Endothelial cell (in vitro differentiated cells): ENCODE data around the gene SCLY. TPM values are rescaled to one million over a fixed set of nuclear protein-coding genes. Genes with fewer than 3 reads are reported as not detected.

ENCODE experiments used
- DNase-seq: peaks from one replicate; pipeline ENCODE4 v3.0.0; 2021; ENCODE audit warnings: low spot score
- H3K27ac Mint-ChIP-seq: one replicate; pipeline ENCODE4 v1.8.0; 2021; ENCODE audit warnings: mixed read lengths, inconsistent platforms; ENCODE audit not compliant: unreplicated experiment
- H3K27me3 Mint-ChIP-seq: one replicate; pipeline ENCODE4 v1.8.0; 2021; ENCODE audit warnings: mild to moderate bottlenecking, moderate library complexity, mixed read lengths, inconsistent platforms; ENCODE audit not compliant: unreplicated experiment
- H3K36me3 Mint-ChIP-seq: one replicate; pipeline ENCODE4 v1.8.0; 2021; ENCODE audit warnings: mild to moderate bottlenecking, low read depth, mixed read lengths, inconsistent platforms; ENCODE audit not compliant: unreplicated experiment
- H3K4me1 Mint-ChIP-seq: one replicate; pipeline ENCODE4 v1.8.0; 2021; ENCODE audit warnings: mild to moderate bottlenecking, mixed read lengths, inconsistent platforms; ENCODE audit not compliant: unreplicated experiment
- H3K4me3 Mint-ChIP-seq: one replicate; pipeline ENCODE4 v1.8.0; 2021; ENCODE audit warnings: mild to moderate bottlenecking, mixed read lengths, inconsistent platforms; ENCODE audit not compliant: unreplicated experiment
- H3K9me3 Mint-ChIP-seq: one replicate; pipeline ENCODE4 v1.8.0; 2021; ENCODE audit warnings: mixed read lengths, inconsistent platforms; ENCODE audit not compliant: unreplicated experiment
- total RNA-seq: library from RNA; stranded (reverse); fragmentation: NEBNext Ultra II Directional; extraction: Animal tissue kit (Norgen Biotek cat#: 25700); gene quantifications from one replicate; pipeline ENCODE4 v1.2.1, GENCODE V29; 2021; ENCODE audit not compliant: unreplicated experiment
- TF ChIP-seq, protein P1 (sequence below): fragments of 200-600 bp; sonication (generic); IDR thresholded peaks from one replicate; pipeline ENCODE4 v1.5.0; 2021; ENCODE audit warnings: antibody characterized with exemption; ENCODE audit not compliant: unreplicated experiment

SCLY gene
- total RNA-seq, 1 donor from 2014 or later = 17.7 TPM

DNA sequence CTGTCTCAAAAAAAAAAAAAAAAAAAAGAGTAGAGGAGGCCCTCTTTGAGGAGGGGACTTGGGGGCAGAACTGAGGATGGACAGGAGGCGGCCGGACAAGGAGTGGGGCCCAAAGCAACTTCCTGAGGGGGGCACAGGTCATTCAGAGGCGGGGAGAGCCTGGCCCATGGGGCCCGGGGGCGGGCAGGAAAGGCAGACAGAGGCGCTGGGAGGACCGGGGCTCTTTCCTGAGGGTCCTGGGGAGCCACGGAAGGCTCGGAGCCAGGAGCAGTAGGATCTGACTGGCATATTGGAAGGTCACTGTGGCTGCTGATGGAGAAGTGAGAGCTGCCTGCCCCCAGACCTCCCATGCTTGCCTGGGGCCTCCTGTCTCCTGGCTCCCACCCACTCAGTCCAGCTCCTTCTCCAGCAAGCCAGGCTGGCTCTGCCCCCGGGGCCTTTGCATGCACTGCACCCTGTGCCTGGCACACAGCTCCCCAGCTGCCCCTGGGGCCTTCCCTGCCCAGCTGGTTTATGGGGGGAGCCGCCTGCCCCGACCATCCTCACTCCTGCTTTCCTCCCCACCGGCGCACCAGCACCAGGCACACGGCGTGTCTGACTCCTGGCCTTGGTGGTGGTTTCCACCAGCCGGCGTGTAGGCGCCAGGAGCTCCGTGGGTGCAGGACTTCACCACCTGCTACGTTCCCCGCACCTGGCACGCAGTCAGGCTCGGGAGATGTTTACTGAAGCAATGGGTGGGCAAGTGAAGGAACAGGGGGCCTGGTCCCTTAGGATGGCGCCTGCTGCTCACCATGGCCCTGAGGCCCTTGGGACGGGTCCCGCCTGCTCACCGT lies 44.9 kb downstream of the SCLY start:
- Mint-ChIP-seq H3K4me3 (no peak overlapping the region), H3K27ac (no peak overlapping the region), H3K36me3 (no peaks in the 10 kb centered on the region), H3K27me3 (peaks cover 5% of the 10 kb centered on the region), H3K9me3 (no peaks in the 10 kb centered on the region), H3K4me1 (no peaks in the 10 kb centered on the region)
- TF ChIP-seq, protein P1, sequence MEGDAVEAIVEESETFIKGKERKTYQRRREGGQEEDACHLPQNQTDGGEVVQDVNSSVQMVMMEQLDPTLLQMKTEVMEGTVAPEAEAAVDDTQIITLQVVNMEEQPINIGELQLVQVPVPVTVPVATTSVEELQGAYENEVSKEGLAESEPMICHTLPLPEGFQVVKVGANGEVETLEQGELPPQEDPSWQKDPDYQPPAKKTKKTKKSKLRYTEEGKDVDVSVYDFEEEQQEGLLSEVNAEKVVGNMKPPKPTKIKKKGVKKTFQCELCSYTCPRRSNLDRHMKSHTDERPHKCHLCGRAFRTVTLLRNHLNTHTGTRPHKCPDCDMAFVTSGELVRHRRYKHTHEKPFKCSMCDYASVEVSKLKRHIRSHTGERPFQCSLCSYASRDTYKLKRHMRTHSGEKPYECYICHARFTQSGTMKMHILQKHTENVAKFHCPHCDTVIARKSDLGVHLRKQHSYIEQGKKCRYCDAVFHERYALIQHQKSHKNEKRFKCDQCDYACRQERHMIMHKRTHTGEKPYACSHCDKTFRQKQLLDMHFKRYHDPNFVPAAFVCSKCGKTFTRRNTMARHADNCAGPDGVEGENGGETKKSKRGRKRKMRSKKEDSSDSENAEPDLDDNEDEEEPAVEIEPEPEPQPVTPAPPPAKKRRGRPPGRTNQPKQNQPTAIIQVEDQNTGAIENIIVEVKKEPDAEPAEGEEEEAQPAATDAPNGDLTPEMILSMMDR = no peak
- DNase-seq = no peak

GRCh38 chr2:238106339-238106697 lies 45.5 kb downstream of the SCLY start:
- no peak for DNase-seq
- TF ChIP-seq, protein P1 = no peak
- Mint-ChIP-seq H3K36me3 (no peaks in the 10 kb centered on the region), H3K27ac (no peak overlapping the region), H3K27me3 (peaks cover 5% of the 10 kb centered on the region), H3K9me3 (no peaks in the 10 kb centered on the region), H3K4me1 (no peaks in the 10 kb centered on the region), H3K4me3 (no peak overlapping the region)

DNA sequence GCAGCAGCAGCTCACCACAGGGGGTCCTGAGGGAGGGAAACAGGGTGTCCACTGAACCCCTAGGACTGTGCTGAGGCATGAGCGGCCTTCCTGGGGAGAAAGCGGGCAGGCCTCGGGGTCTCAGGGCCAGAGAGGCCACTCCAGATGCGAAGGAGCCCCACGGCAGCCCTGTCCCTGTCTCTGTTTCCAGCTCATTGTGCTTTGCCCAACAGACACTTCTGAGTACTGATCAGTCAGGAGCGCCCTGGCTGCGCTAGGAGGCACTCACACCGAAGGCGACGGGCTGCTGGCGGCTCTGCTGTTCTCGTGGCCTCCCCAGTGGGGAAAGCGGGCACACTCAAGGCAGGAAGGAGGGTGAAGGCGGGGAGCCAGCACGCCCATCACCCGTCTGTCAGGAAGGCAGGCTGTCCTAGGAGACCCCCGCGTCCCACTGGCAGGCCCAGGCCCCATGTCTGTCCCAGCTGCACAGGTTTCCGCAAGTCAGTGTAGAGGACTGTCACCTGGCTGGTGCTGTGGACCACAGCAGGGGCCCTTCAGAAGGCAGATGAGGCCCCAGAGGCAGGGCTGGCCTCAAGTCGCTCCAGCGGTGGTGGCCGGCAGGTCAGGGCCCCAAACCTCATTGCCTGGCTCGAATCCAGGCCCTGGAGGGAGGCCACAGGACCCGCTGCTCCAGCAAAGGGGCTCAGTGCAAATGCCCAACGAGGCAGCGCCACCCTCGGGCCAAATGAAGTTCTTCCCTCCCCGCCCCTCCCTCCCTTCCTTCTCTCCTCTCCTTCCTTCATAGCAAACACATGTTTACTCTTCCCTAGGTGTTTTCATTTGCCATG lies 46.1 kb downstream of the SCLY start:
- Mint-ChIP-seq H3K9me3 (no peaks in the 10 kb centered on the region), H3K4me1 (no peaks in the 10 kb centered on the region), H3K27me3 (peaks cover 5% of the 10 kb centered on the region), H3K4me3 (no peak overlapping the region), H3K36me3 (no peaks in the 10 kb centered on the region), H3K27ac (no peak overlapping the region)
- TF ChIP-seq, protein P1 = no peak
- no peak for DNase-seq

DNA sequence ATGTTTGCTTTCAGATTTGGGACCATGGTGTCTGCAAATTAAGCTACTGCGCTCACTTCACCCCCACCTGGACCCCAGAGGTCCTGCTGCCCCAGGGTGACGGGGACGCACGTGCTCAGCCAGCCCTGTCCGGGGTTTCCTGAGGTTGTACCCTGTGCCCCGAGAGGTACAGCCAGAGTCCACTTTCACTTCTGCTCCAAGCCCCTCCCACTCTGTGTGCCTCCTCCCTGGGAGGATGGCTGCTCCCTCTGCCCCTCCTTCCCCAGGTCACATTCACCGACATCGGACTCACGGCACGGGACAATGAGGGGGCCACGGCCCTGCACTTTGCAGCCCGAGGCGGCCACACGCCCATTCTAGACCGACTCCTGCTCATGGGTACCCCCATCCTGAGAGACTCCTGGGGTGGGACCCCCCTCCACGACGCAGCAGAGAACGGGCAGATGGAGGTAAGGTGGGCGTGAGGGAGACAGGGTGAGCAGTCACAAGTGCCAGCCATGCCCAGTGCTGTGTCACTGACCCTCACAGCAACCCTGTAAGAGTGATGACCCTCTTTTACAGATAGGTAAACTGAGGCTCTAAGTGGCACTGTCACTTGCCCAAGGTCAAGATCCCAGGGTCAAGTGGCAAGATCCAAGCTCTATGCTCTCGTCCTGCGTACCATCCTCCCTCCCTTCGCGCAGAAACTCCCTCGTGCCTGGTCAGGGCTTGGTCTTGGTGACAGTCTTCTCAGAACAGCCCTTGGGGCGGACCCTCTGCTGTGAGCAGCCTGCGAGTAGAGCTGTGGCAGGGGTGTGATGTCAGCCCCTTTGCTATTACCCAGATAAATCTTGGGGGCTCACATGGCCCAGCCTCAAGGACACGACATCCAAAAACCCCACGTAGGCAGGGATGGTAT lies 47.0 kb downstream of the SCLY start:
- Mint-ChIP-seq H3K27ac (no peak overlapping the region), H3K9me3 (peaks cover 1% of the 10 kb centered on the region), H3K4me3 (no peak overlapping the region), H3K27me3 (peaks cover 5% of the 10 kb centered on the region), H3K4me1 (no peaks in the 10 kb centered on the region), H3K36me3 (no peaks in the 10 kb centered on the region)
- no peak for DNase-seq
- TF ChIP-seq, protein P1 = no peak
